CD4-positive, alpha-beta T cell treated with Interleukin-2 at 100 ng/mL for 4 hours (primary cell): Measurements from ENCODE around the gene DMRT1.
A peak's percentile ranks its signal among the peaks of the same experiment; 100 is the strongest.

Experiments used
- DNase-seq: peaks from one replicate; pipeline ENCODE4 v3.0.0-alpha.2; 2020; ENCODE audit warnings: low spot score

The DMRT1 gene

GRCh38 chr9:841371-842209 lies at the start of gene DMRT1:
TSS of gene DMRT1 (plus strand) at chr9:841697. CDS start at chr9:841839, 142 bp downstream.
- DNase-seq, result no peak

GRCh38 chr9:792331-793260 lies 48.9 kb upstream of the DMRT1 start:
- no peak for DNase-seq

GRCh38 chr9:794386-794785 lies 47.1 kb upstream of the DMRT1 start:
- no peak for DNase-seq

GRCh38 chr9:795869-796268 lies 45.6 kb upstream of the DMRT1 start:
- DNase-seq, result no peak

- no peak for DNase-seq
These were observed 40.8 kb upstream of the DMRT1 start for GRCh38 chr9:800591-801150.

GRCh38 chr9:801399-802071 lies 40.0 kb upstream of the DMRT1 start:
- no peak for DNase-seq

GRCh38 chr9:804026-804425 lies 37.5 kb upstream of the DMRT1 start:
- no peak for DNase-seq

GRCh38 chr9:805151-805550 lies 36.3 kb upstream of the DMRT1 start:
- no peak for DNase-seq

GRCh38 chr9:806285-807156 lies 35.0 kb upstream of the DMRT1 start:
- DNase-seq, result peak; percentile 6

- DNase-seq, result no peak
These were observed 30.4 kb upstream of the DMRT1 start for GRCh38 chr9:811106-811531.

- no peak for DNase-seq
These were observed 22.5 kb upstream of the DMRT1 start for GRCh38 chr9:818958-819357.

GRCh38 chr9:826500-827280 lies 14.8 kb upstream of the DMRT1 start:
- no peak for DNase-seq

GRCh38 chr9:840343-840742 lies 1.2 kb upstream of the DMRT1 start:
- DNase-seq, result no peak

GRCh38 chr9:842635-843426 lies 1.3 kb downstream of the DMRT1 start:
- DNase-seq, result no peak

- DNase-seq, result no peak
These were observed 1.9 kb downstream of the DMRT1 start for GRCh38 chr9:843427-843785.

- DNase-seq, result no peak
These were observed 5.4 kb downstream of the DMRT1 start for GRCh38 chr9:846852-847251.

GRCh38 chr9:847505-847904 lies 6.0 kb downstream of the DMRT1 start:
- DNase-seq, result no peak

GRCh38 chr9:849431-849830 lies 7.9 kb downstream of the DMRT1 start:
- no peak for DNase-seq

GRCh38 chr9:852539-852938 lies 11.0 kb downstream of the DMRT1 start:
- DNase-seq, result no peak

GRCh38 chr9:859251-859650 lies 17.8 kb downstream of the DMRT1 start:
- no peak for DNase-seq
